HEK293 (cell line): ENCODE data around the gene IGFBP2.

Experiments
- CTCF ChIP-seq: fragments of 450-650 bp; formaldehyde crosslinking; IDR thresholded peaks from 2 replicates; pipeline ENCODE4 v1.5.1; 2016; ENCODE audit warnings: missing biosample characterization, missing genetic modification characterization
- REST ChIP-seq: fragments of 450-650 bp; formaldehyde crosslinking; IDR thresholded peaks from 2 replicates; pipeline ENCODE4 v1.5.1; 2016; ENCODE audit warnings: missing biosample characterization, missing genetic modification characterization
- YY1 ChIP-seq: fragments of 450-650 bp; formaldehyde crosslinking; IDR thresholded peaks from 2 replicates; pipeline ENCODE4 v1.5.1; 2018; ENCODE audit warnings: missing biosample characterization, missing genetic modification characterization
- ZBTB11 ChIP-seq: fragments of 450-650 bp; formaldehyde crosslinking; conservative IDR thresholded peaks from 2 replicates; pipeline ENCODE4 v1.5.1; 2016; ENCODE audit warnings: low read depth, missing biosample characterization, missing genetic modification characterization
- ZNF138 ChIP-seq: fragments of 450-650 bp; formaldehyde crosslinking; IDR thresholded peaks from 2 replicates; pipeline ENCODE4 v1.5.1; 2016; ENCODE audit warnings: missing biosample characterization, missing genetic modification characterization, borderline replicate concordance
- ZNF148 ChIP-seq: fragments of 450-650 bp; formaldehyde crosslinking; IDR thresholded peaks from 2 replicates; pipeline ENCODE4 v1.5.0; 2017; ENCODE audit warnings: missing biosample characterization, missing genetic modification characterization, borderline replicate concordance
- ZNF660 ChIP-seq: fragments of 450-650 bp; IDR thresholded peaks from 2 replicates; pipeline ENCODE4 v1.5.1; 2018; ENCODE audit warnings: missing biosample characterization, mild to moderate bottlenecking, missing genetic modification characterization
- ZNF747 ChIP-seq: fragments of 450-650 bp; formaldehyde crosslinking; IDR thresholded peaks from 2 replicates; pipeline ENCODE4 v1.5.1; 2016; ENCODE audit warnings: missing biosample characterization, missing genetic modification characterization
- ZNF768 ChIP-seq: fragments of 450-650 bp; formaldehyde crosslinking; IDR thresholded peaks from 2 replicates; pipeline ENCODE4 v1.5.1; 2018; ENCODE audit warnings: missing biosample characterization, mild to moderate bottlenecking, missing genetic modification characterization
- ZNF777 ChIP-seq: fragments of 450-650 bp; formaldehyde crosslinking; IDR thresholded peaks from 2 replicates; pipeline ENCODE4 v1.5.1; 2017; ENCODE audit warnings: missing biosample characterization, missing genetic modification characterization, borderline replicate concordance
- ZNF792 ChIP-seq: fragments of 450-650 bp; formaldehyde crosslinking; IDR thresholded peaks from 2 replicates; pipeline ENCODE4 v1.5.1; 2016; ENCODE audit warnings: missing biosample characterization, missing genetic modification characterization

GRCh38 chr2:216696321-216696720 is 63.1 kb downstream of the IGFBP2 start:
- TF ChIP-seq ZNF792 (tag by site-specific recombination) = no peak
- TF ChIP-seq CTCF (tag by site-specific recombination) = no peak
- no peak for TF ChIP-seq ZNF660 (tag by site-specific recombination)
- no peak for TF ChIP-seq REST (tag by site-specific recombination)
- no peak for TF ChIP-seq YY1 (tag by site-specific recombination)
- TF ChIP-seq ZNF138 = no peak
- no peak for TF ChIP-seq ZNF148 (tag by site-specific recombination)
- TF ChIP-seq ZNF747 = no peak
- no peak for TF ChIP-seq ZBTB11
- no peak for TF ChIP-seq ZNF777 (tag by site-specific recombination)
- TF ChIP-seq ZNF768 (tag by site-specific recombination) = no peak
